HepG2 (cell line): ENCODE measurements around the gene PIEZO2. TPM values are rescaled to one million over a fixed set of nuclear protein-coding genes. Genes with fewer than 3 reads are reported as not detected.
A peak's percentile ranks its signal among the peaks of the same experiment; 100 is the strongest.

Source experiments
- ATAC-seq: fragments of 200-7000 bp; cut with Tn5 transposase; 3 replicates; pipeline ENCODE4 v1.9.1; 2020; ENCODE audit warnings: mild to moderate bottlenecking, moderate library complexity
- BruUV-seq: library from RNA; stranded (reverse); fragments of 400-500 nt; replicated peaks from 2 replicates; lab custom pipeline; 2021; lab: Mats Ljungman, UMichigan
- CTCF ChIA-PET: fragments of 300-600 bp; formaldehyde crosslinking; extraction: SDS; loops from one replicate; lab custom pipeline; 2021; ENCODE audit warnings: low total read pairs, inconsistent platforms, low intra/inter-chr PET ratio; lab: Yijun Ruan, JAX
- POLR2A ChIA-PET: fragments of 350-600 bp; sonication (Branson Sonifier 250); formaldehyde crosslinking; loops from one replicate; lab custom pipeline; 2020; ENCODE audit warnings: antibody characterized with exemption, inconsistent platforms; lab: Yijun Ruan, JAX
- DNase-seq: peaks from one replicate; pipeline ENCODE4 v3.0.0-alpha.2; 2015; ENCODE audit warnings: low spot score
- FAIRE-seq: peaks from 3 replicates; lab custom pipeline; 2011; peaks lifted over from hg19 to GRCh38; lab: Jason Lieb, UNC
- H2AFZ ChIP-seq: one replicate; pipeline ENCODE4 v1.6.1; 2011; ENCODE audit warnings: low read length, inconsistent platforms
- H3K27ac ChIP-seq: fragments of 300-600 bp; 3 replicates; pipeline ENCODE4 v1.8.0; 2011; ENCODE audit warnings: mixed run types, mild to moderate bottlenecking, mixed read lengths, low read length, inconsistent platforms; ENCODE audit not compliant: insufficient read depth; ENCODE audit errors: extremely low read length
- H3K27me3 ChIP-seq, 2 experiments: fragments of 200-600 bp in 1 of 2; 2 replicates in 1 of 2; 3 replicates in 1 of 2; pipeline versions ENCODE4 v1.6.0 to v1.8.0; 2011; ENCODE audit warnings: low read length in 2 of 2, mild to moderate bottlenecking in 2 of 2, moderate library complexity in 2 of 2, inconsistent platforms in 1 of 2; ENCODE audit not compliant: insufficient read depth in 2 of 2, control insufficient read depth in 1 of 2
- H3K36me3 ChIP-seq, 2 experiments: fragments of 200-600 bp in 1 of 2; replicated peaks in 1 of 2; 2 replicates in 1 of 2; 3 replicates in 1 of 2; pipeline versions ENCODE4 v1.5.1 to v1.8.0; 2011; ENCODE audit warnings: low read length in 2 of 2, inconsistent platforms in 1 of 2; ENCODE audit not compliant: insufficient read depth in 2 of 2, control insufficient read depth in 1 of 2
- H3K4me1 ChIP-seq: 2 replicates; pipeline ENCODE4 v1.5.1; 2012; ENCODE audit warnings: low read length, inconsistent platforms; ENCODE audit not compliant: insufficient read depth
- H3K4me2 ChIP-seq: 2 replicates; pipeline ENCODE4 v1.6.0; 2011; ENCODE audit warnings: low read depth, low read length, inconsistent platforms
- H3K4me3 ChIP-seq, 3 experiments: fragments of 200-600 bp in 1 of 3; sonication (generic), shearing (Covaris generic) in 1 of 3; replicated peaks in 1 of 3; 2 replicates each; pipeline ENCODE4 v1.5.1; 2011 to 2016; ENCODE audit warnings: low read length in 3 of 3, inconsistent platforms in 2 of 3, low read depth in 2 of 3, mild to moderate bottlenecking in 2 of 3, control low read depth in 1 of 3, mixed read lengths in 1 of 3; ENCODE audit not compliant: insufficient read depth in 1 of 3
- H3K79me2 ChIP-seq: one replicate; pipeline ENCODE4 v1.6.1; 2011; ENCODE audit warnings: low read length, inconsistent platforms; ENCODE audit not compliant: insufficient read depth
- H3K9ac ChIP-seq: 2 replicates; pipeline ENCODE4 v1.6.0; 2011; ENCODE audit warnings: mild to moderate bottlenecking, low read depth, low read length, inconsistent platforms; ENCODE audit not compliant: insufficient read depth
- H3K9me3 ChIP-seq: 2 replicates; pipeline ENCODE4 v1.5.1; 2012; ENCODE audit warnings: mild to moderate bottlenecking, low read length
- H4K20me1 ChIP-seq: 2 replicates; pipeline ENCODE4 v1.6.0; 2011; ENCODE audit warnings: inconsistent platforms, mild to moderate bottlenecking, low read length, moderate library complexity; ENCODE audit not compliant: insufficient read depth
- FOSL2 ChIP-seq: sonication (generic); formaldehyde crosslinking; IDR thresholded peaks from 2 replicates; pipeline ENCODE4 v1.4.0; 2020; ENCODE audit warnings: missing genetic modification reagents
- FOXK2 ChIP-seq: fragments of 450-650 bp; IDR thresholded peaks from 2 replicates; pipeline ENCODE4 v1.6.1; 2016
- HBP1 ChIP-seq: IDR thresholded peaks from 2 replicates; pipeline ENCODE4 v1.6.1; 2016; ENCODE audit warnings: low read depth, control low read depth
- HOMEZ ChIP-seq: IDR thresholded peaks from 2 replicates; pipeline ENCODE4 v1.6.1; 2016; ENCODE audit warnings: low read depth
- KMT2A ChIP-seq: sonication (generic); formaldehyde crosslinking; IDR thresholded peaks from 2 replicates; pipeline ENCODE4 v1.4.0; 2020; ENCODE audit warnings: missing genetic modification reagents
- POGK ChIP-seq: sonication (generic); formaldehyde crosslinking; conservative IDR thresholded peaks from 2 replicates; pipeline ENCODE4 v1.8.0; 2022; ENCODE audit warnings: mild to moderate bottlenecking, moderate library complexity, missing genetic modification reagents
- SMAD3 ChIP-seq: sonication (generic); formaldehyde crosslinking; IDR thresholded peaks from 2 replicates; pipeline ENCODE4 v1.4.0; 2020; ENCODE audit warnings: missing genetic modification reagents
- SSRP1 ChIP-seq: IDR thresholded peaks from 2 replicates; pipeline ENCODE4 v1.6.1; 2016; ENCODE audit warnings: control low read depth
- TBX3 ChIP-seq: fragments of 450-650 bp; IDR thresholded peaks from 2 replicates; pipeline ENCODE4 v1.6.1; 2017; ENCODE audit warnings: antibody characterized with exemption, mild to moderate bottlenecking, inconsistent platforms, borderline replicate concordance
- ZNF615 ChIP-seq: sonication (generic); formaldehyde crosslinking; IDR thresholded peaks from 2 replicates; pipeline ENCODE4 v1.5.0; 2020; ENCODE audit warnings: mild to moderate bottlenecking, missing genetic modification reagents, borderline replicate concordance
- ZNF768 ChIP-seq: sonication (generic); formaldehyde crosslinking; IDR thresholded peaks from 2 replicates; pipeline ENCODE4 v1.4.0; 2020; ENCODE audit warnings: missing genetic modification reagents
- ZSCAN22 ChIP-seq: sonication (generic); formaldehyde crosslinking; IDR thresholded peaks from 2 replicates; pipeline ENCODE4 v1.4.0; 2020; ENCODE audit warnings: mild to moderate bottlenecking, missing genetic modification reagents
- WGBS: methylation state at CpG from one replicate; pipeline ENCODE4 v1.1.6; 2017; ENCODE audit warnings: low lambda C conversion rate; 5-methylcytosine and 5-hydroxymethylcytosine counted together
- in situ Hi-C: cut with HindIII; loops from 2 replicates; pipeline ENCODE4 v1.10.0; 2017; ENCODE audit warnings: low pct_unique_long_range_greater_than_20kb; ENCODE audit not compliant: extremely low pct_ligation_motif_present
- intact Hi-C: fragments of 100-400 bp; cut with micrococcal nuclease; formaldehyde crosslinking; loops from one replicate; pipeline ENCODE4 v1.10.0; 2022; ENCODE audit not compliant: unreplicated experiment
- polyA plus RNA-seq, 8 experiments: library from polyadenylated mRNA; depleted of rRNA in 3 of 8; stranded (reverse) in 7 of 8; unstranded in 1 of 8; fragments of >200 nt; fragmentation: Illumina TruSeq in 4 of 8; extraction: Trizol in 4 of 8; gene quantifications; 2 replicates each; pipeline versions ENCODE4 v1.2.1 to v1.2.3, GENCODE V29; 2011 to 2016; ENCODE audit warnings: low read depth in 4 of 8, missing spikeins in 1 of 8, mixed read lengths in 1 of 8; ENCODE audit not compliant: insufficient read depth in 1 of 8
- total RNA-seq, 5 experiments: library from RNA; depleted of rRNA; stranded (reverse); fragments of >200 nt; fragmentation: Illumina TruSeq; extraction: Trizol; gene quantifications; 2 replicates each; pipeline ENCODE4 v1.2.3, GENCODE V29; 2016; ENCODE audit warnings: low read depth in 1 of 5
- TF ChIP-seq, protein P1 (sequence below): sonication (generic); formaldehyde crosslinking; IDR thresholded peaks from 2 replicates; pipeline ENCODE4 v1.8.0; 2022; ENCODE audit warnings: low read depth, missing genetic modification reagents

Gene PIEZO2
- total and polyA plus RNA-seq, 2 of the 13 experiments (the other 11 are each of a cell fraction or from before 2014, with no cell fraction given): 15.2 to 27.2 TPM

DNA sequence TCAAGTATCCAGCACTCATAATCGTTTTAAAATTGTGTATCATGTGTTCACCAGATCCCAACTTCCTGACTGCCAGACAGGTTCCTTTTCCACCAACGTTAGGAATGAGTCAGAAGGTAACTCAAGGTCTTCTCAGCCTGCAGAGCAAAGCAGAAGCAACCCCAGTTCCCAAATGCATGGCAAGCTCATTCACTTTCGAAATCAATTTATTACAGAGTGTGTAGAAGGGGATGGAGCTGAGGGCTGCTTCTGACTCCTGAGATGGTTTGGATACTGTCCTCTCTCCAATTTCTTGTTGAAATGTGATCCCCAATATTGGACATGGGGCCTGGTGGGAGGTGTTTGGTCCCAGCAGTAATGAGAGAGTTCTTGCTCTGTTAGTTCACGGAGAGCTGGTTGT is 114.5 kb downstream of the PIEZO2 start:
- Histone ChIP-seq H3K4me1 (peaks cover 48% of the 10 kb centered on the region), H3K36me3 (no peaks in the 10 kb centered on the region), H3K79me2 (peaks cover 3% of the 10 kb centered on the region), H3K4me3 (no peak overlapping the region), H3K27ac (no peak overlapping the region), H3K27me3 (no peaks in the 10 kb centered on the region), H4K20me1 (no peaks in the 10 kb centered on the region), H3K4me2 (no peak overlapping the region), H3K9me3 (no peaks in the 10 kb centered on the region), H3K9ac (no peak overlapping the region), H2AFZ (no peak overlapping the region)
- ATAC-seq: no peak; the same call in 2 of the 3 replicates
- DNase-seq: peak; percentile 27
- in situ Hi-C loops: no loop called here
- 48% methylated on average over 4 of the region's 4 CpGs for WGBS
- no peak for TF ChIP-seq ZSCAN22
- TF ChIP-seq POGK (CRISPR knock-in tag): no peak
- TF ChIP-seq FOSL2: peak; percentile 53; the same call in 1 of the 2 replicates
- peak; percentile 81; the same call in 1 of the 2 replicates for TF ChIP-seq HOMEZ (CRISPR knock-in tag)
- ChIA-PET CTCF (no interaction called here), POLR2A (no interaction called here)
- FAIRE-seq: no peak
- BruUV-seq: no TSS peak
- intact Hi-C loops: no loop called here

DNA sequence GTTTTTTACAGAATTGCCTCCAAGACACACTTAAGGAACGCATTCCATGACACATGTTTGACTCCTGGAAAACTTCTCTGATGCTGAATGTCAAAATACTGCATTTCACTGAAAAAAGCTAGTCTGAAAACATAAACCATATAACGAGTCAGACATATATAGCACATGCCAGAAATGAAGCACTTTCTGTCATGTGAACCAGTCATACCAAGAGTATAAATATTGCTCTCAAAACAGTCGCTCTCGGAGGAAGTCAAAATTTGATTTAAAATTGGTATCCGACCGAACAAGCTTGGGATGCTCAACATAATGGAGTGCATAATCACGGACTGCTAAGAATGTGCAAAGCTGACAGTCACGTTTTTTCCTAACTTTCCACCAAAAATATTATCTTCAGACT is 115.9 kb downstream of the PIEZO2 start:
- ChIA-PET CTCF (no interaction called here), POLR2A (no interaction called here)
- no TSS peak for BruUV-seq
- no peaks in the 10 kb centered on the region for H3K27me3 ChIP-seq
- H3K79me2 ChIP-seq: peaks cover 3% of the 10 kb centered on the region
- H4K20me1 ChIP-seq: no peaks in the 10 kb centered on the region
- H3K4me2 ChIP-seq: no peak overlapping the region
- in situ Hi-C loops (no loop called here), intact Hi-C loops (no loop called here)
- H3K9me3 ChIP-seq: no peaks in the 10 kb centered on the region
- FAIRE-seq (no peak), ATAC-seq (no peak), DNase-seq (no peak)
- TF ChIP-seq TBX3 (no peak), KMT2A (CRISPR knock-in tag) (no peak), ZNF768 (CRISPR knock-in tag) (no peak), HBP1 (CRISPR knock-in tag) (no peak), SMAD3 (no peak), SSRP1 (CRISPR knock-in tag) (no peak), ZNF615 (no peak), FOXK2 (no peak)
- TF ChIP-seq, protein P1, sequence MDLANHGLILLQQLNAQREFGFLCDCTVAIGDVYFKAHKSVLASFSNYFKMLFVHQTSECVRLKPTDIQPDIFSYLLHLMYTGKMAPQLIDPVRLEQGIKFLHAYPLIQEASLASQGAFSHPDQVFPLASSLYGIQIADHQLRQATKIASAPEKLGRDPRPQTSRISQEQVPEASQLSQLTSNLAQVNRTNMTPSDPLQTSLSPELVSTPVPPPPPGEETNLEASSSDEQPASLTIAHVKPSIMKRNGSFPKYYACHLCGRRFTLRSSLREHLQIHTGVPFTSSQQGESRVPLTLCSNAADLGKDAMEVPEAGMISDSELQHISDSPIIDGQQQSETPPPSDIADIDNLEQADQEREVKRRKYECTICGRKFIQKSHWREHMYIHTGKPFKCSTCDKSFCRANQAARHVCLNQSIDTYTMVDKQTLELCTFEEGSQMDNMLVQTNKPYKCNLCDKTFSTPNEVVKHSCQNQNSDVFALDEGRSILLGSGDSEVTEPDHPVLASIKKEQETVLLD: no peak
- H2AFZ ChIP-seq: no peak overlapping the region
- no peak overlapping the region for H3K27ac ChIP-seq
- 89% methylated on average over 8 of the region's 8 CpGs for WGBS
- no peak overlapping the region for H3K9ac ChIP-seq
- no peak overlapping the region for H3K4me3 ChIP-seq
- peaks cover 45% of the 10 kb centered on the region for H3K4me1 ChIP-seq
- H3K36me3 ChIP-seq: no peaks in the 10 kb centered on the region
